ENCODE results near the gene SESN3.
"Not testable (repeated sequence)": the region's sequence is repeated elsewhere in the genome, so short reads cannot be mapped to it uniquely, and the experiment has no call there.

Gene SESN3

DNA sequence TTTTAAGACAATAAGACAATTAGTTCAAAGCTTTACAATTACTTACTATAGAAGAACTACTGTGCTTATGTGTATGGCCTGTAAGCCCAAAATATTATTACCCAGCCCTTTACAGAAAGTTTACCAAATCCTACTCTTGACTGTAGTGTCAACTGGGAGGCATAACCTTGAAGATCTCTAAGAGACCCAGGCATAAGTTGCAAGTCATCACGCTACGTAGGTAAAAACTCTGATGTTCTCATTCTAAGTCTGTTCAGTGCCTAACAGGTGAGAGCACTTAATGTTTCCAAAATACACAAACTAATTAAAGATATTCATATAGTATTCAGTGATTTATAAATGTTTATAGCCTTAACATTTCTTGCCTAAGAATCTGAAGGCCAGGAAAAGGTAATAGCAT is 12.9 kb downstream of the SESN3 start:
- no peak for ATAC-seq
- no peak for DNase-seq

DNA sequence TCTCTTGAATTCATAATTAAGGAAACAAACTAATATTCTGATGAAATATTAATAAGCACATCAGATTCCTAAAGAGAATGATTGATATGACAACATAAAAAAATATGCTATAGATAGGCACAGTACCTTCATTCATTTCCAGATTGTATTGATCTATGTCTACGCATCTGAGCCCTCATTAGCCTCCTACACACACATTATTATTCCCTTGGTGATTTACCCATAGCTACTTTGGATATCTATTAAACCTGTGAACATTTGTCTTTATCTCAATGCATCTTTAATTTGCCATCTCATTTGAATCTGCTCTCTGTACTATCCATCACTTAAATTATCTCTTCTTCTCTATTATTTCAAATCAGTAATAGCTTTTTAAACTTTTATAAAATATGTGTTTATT is 18.4 kb downstream of the SESN3 start:
- ATAC-seq (no peak), DNase-seq (no peak)

DNA sequence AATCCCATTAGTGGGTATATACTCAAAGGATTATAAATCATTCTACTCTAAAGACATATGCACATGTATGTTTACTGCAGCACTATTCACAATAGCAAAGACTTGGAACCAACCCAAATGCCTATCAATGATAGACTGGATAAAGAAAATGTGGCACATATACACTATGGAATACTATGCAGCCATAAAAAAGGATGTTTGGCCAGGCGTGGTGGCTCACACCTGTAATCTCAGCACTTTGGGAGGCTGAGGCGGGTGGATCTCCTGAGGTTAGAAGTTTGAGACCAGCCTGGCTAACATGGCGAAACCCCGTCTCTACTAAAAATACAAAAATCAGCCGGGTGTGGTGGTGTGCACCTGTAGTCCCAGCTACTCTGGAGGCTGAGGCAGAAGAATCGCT is 21.5 kb downstream of the SESN3 start:
- not testable (repeated sequence) for ATAC-seq, DNase-seq

DNA sequence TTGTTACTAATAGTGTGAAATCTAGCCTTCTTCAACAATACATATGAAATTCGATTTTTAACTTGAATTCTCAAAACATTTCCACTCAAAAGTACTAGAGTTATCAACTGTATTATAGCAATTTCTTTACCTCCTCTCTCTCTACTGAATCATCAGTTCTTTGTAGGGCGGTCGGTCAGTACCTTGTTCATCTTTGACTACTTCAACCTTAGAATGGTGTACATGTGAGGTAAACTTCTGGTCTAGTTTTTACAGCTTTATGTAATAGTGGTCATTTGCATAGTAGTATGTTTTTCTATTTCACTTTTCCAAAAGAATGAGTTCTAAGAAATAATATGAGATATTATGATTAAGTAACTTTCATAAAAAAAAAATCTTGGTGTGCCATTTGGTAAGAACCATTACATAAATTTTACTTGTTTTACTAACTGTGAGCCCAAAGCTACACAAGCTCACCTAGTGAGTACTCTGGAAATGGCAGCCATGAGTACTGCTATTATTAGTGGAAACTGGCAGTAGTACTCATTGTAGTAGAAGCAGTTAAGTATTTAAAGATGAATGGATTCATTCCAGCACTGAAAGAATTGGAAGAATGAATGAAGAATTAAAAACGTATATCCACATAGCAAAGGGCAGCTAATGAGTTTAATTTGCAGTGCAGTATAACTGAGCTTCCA is 30.1 kb downstream of the SESN3 start:
- no peak for DNase-seq
- ATAC-seq, result no peak

DNA sequence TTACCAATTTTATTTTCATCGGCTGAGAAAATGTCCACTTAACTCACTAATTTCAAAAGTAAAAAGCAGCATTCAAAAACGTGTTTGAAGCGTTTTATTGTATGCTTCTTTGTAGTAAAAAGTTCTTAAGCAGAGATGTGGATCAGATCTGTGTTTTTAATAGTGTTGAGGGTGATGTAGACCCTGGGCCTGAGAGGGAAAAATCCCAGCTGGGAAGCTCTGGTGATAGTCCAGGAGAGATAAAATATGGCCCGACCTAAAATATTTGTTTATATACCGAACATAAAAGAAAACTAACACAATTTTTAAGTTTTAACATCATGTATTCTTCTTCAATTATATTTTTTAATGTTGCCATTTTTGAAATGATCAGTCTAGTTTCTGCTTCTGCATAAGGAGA is 35.2 kb downstream of the SESN3 start:
- ATAC-seq (no peak), DNase-seq (no peak)

DNA sequence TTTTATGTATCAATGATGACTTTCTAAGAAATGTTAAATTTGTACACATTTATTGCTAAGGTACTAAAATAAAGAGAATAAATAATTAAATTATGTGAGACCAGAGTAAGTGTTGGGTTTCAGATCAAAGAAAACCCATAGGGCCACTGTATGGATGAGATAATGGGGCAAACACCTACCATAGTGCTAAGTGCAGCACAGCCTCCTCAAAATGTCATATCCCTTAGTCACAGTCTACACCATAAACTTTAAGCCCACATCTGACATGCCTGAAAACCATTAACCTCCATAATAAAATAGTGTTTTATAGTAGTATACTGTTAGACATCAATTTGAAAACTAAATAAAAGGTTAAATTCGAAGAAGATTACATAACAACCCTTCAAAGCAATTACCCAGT is 37.5 kb downstream of the SESN3 start:
- ATAC-seq (peak; percentile 94), DNase-seq (no peak)

DNA sequence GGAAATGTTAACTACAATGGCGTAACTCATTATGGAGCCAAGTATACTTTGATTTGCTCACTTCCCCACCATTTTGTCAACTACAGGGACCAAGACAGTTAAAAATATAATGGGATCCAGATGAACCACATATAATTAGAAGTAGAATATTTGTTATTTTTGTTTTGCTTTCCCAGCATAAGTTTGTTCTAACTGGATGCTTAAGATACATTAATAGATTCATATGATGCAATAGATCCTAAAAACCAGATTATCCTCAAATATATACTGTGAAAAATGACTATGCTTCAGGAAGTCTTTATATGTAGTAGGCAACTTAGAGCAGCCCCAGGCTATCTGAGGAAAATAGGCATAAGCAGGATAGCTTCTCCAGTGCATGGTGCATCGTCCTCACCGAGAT is 38.3 kb downstream of the SESN3 start:
- DNase-seq (no peak), ATAC-seq (no peak)

DNA sequence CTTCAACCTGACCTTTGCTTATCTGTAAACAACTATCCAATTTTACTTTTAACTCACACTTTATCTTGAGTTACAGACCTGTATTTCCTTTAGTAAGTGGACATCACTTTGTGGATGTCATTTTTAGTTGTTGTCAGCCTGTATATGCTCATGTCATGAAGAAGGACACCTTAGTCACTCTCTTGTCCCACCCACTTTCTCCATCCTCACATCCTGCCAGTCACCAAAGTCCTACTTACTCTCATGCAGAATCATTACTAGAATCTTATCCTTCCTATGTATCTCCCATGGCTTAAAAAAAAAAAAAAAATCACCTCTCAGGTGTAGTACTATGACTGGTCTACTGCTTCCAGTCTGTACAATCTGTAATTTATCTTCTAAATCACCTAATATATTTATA is 43.3 kb downstream of the SESN3 start:
- ATAC-seq, result no peak
- no peak for DNase-seq

DNA sequence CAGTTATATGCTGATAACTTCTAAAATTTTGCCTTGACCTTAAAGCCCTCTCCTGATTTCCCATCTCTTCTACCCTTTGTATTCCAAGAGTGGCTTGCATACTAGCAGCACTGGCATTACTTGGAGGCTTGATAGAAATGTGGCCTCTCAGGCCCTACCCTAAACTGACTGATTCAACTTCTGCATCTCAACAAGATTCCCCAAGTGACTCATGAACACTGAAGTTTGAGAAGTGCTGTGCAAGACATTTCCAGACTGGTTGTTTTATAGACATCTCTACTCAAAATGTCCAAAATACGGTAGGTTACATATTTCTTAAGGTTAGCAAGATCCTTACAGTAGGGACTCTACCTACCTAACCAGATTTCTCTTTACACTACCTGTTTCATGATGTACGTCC is 48.6 kb downstream of the SESN3 start:
- ATAC-seq, result no peak
- no peak for DNase-seq

DNA sequence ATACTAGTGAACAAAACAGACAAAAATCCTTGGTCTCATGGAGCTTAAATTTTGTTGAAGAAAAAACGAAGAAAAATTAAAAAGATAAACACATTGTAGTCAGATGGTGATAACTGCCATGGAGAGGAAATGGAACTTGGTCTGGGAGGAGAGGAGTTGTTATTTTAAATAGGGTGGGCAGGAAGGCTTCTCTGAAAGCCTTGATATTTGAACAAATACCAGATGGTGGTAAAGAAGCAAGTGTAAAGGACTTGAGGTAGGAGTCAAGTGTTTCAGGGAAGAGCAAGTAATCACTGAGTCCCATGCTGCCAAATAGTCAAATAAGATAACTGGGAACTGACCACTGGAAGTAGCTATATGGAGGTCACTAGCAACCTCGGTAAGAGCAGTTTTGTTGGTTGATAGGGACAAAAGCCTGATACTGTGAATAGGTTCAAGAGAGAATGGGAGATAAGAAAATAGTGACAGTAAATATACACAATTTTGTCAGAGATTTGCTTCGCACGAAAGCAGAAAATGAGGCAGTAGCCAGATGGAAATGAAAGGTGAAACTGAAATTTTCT is 55.1 kb downstream of the SESN3 start:
- ATAC-seq, result no peak

DNA sequence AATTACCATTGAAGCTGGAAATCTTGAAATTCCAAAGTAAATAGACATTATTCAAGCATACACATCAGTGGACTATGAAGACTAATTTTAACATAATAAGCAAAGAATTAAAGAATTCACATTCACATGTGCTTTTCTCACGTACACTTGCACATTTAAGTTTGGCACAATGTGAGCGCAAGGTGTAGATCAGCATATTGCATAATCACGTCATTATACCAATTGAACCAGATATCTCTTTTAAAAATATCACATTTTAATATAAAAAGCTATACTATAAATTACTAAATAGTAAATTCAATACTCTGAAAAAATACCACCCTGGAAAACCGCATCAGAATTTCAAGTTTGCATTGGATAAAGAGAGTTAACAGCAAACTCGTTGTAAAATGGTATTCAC is 60.7 kb downstream of the SESN3 start:
- ATAC-seq (no peak), DNase-seq (no peak)

More for the DNA sequence above, 55.1 kb downstream of the SESN3 start:
- DNase-seq, result no peak

DNA sequence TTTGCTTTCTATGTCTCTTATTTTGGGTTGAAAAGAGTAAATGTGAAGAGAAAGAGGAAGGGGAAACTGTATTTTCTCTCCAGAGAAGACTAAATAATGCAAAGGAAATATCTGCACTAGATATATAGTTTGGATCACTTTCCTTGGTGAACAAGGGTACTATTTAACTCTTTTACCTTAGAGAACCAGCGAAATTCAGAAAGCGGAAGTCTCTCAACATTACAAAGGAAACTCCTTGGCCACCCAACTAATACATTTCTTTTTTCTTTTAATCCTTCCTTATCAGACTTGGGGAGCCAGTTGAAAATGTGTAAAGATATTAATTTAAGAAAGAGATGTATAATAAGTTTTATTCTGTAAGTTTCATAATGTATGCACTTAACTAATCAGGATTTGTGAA is 64.2 kb downstream of the SESN3 start:
- no peak for ATAC-seq
- DNase-seq, result no peak

DNA sequence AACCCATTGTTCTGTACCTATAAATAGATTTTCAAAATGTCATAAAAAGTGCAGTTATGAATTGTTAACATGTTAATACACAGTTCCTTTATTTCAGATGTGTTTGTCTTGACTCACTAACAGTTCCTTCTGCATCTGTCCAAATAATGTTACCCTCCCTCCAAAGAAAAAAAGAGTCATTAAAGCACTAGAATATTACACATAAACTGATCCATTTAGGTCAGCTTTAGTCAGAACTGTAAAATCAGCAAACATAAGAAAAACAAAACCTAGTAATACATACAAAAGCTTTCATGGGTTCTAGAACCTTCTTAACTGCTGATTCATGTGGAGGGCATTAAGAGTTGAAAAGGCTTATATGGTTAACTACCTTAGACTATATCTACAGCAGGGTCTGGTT is 65.4 kb downstream of the SESN3 start:
- no peak for ATAC-seq
- no peak for DNase-seq

DNA sequence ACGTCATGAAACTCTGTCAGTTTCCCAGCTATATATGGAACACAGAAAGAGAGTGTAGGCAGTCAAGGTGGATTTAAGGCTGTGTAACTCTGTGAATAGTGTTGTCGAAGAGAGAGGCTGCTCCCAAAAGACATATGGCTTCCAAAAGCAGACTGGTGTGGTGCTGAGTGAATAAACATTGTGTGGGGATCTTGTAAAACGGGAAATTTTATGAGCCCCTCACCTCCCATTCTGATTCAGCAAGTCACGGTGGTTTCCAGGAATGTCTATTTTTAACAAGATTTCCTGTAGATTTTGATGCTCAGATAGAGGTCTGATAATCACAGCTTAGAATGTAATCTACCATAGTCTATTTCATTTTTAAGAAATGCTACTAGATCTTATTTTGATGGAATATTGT is 67.9 kb downstream of the SESN3 start:
- ATAC-seq, result no peak

DNA sequence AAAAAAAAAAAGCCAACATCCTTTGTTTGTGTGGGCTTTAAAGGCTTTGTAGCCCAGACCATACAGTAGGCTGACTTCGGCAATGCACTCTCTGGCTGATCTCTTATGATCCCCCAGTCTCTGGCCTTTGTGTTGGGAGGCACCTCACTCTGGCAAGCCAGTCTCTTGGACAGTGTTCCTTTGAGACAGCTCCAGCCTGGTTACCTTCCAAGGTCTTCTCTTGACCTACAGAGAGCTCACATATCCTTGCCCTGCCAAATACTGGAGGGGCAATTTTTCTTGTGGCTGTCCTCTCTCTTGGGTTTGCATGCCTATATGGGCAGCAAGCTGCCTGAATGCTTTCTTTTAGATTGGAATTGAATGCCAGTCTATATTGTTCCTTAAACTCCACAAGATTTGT is 69.8 kb downstream of the SESN3 start:
- ATAC-seq (no peak), DNase-seq (no peak)

More for the DNA sequence above, 67.9 kb downstream of the SESN3 start:
- DNase-seq, result no peak

DNA sequence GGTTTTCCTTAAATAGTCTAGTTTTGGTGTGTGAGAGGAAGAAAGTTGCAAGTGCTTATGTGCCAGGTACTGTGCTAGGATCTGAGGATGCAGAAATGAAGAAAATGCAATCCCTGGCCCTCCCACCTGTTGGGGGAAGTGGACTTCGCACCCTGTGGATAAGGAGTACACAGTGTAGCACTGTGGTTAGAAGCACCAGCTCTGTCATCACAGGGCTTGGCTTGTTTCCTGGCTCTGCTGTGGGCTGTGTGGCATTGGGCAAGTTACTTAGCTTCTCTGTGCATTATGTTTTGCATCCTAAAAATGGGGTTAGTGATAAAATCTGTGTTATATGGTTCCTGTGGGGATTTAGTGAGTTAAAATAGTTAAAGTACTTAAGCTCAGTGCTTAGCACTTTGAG is 73.2 kb downstream of the SESN3 start:
- no peak for DNase-seq
- ATAC-seq, result peak; percentile 57

DNA sequence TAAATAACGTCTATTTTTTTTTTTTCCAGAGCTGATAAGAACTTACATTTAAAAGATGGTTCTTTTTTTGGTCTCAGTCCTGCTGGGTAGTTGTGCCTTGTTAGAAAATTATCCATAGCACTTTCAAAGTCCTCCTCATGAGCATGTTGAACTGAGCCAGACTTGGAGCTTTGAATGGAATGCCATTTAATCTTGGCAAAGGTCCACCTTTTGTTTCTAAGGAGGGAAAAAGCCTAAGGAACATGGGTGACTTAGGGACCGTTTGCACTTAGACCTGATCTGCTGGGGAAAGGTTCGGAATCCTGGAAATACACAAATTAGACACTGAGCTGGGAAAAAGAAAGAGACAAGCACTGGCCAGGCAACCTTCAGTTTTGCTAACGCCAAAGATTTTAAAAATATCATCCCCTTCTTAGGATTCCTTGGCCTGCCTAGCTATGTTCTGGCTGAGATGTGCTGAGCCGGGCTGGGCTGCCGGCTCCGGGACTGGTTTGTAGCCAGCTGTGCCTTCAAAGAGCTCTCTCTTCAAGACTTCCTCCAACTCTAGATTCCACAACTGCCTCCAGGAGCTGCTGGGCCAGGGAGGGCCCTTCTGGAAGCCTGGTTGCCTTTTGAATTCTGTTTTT is 74.0 kb downstream of the SESN3 start:
- DNase-seq, result no peak
- no peak for ATAC-seq

DNA sequence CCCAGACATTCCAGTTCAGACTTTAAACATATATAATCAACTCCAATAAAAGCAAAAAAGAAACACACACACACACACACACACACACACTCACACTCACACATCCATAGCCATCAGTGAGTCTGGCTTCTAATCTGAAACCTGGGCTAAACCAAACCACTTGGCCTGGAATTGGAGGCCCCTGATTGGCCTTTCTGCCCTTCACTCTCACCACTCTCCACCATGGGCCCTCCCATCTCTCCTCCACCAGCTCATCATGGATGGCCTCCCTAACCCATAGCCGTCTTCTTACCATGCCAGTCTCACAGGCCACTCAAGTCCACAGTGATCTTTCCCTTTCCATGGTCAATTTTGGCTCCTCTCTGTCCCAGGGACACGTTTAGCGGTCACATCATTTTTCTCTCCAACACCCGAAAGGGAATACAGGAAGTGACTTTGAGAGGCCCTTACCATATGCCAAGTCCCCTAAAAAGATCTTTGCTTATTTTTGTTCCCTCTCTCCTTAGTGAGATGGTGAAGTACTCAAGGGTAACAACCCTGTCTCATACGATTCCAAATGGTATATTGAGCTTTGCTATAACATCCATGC is 74.8 kb downstream of the SESN3 start:
- no peak for ATAC-seq
- DNase-seq, result no peak

DNA sequence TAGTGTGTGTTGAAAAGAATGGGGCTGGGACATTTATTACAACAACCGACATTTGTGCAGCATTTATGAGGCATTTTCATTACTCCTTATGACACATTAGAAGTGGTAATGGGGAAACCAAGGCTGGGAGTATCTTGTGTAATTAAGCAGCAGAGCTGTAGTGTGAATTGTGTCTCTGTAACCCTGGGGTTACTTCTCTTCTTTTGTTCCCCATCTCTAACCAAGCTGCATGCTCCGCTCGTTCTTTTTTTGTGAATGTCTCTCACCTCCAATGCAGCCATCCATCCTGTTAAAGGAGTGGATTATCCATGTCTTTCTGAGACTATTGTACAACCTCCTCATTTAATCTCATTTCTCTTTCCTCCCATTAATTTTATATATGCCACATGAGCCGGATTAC is 75.6 kb downstream of the SESN3 start:
- ATAC-seq, result no peak
- DNase-seq, result no peak

DNA sequence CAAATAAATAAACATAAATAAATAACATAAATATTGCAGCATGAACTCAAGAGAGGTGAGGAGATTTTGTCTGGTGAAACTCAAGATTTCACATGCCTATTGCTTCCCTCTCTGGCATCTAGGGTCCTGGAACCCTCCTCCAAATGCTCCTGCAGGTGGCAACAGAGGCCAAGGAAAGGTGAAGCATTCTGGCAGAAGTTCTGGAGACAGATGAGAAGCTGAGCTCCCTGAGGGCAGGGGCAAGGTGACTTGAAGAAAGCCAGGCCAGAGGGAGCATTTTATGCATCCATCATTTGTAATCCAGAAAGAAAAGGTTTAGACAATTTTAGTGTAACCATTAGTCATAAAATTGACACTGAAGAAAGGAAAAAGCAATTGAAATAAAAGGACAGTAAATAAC is 76.5 kb downstream of the SESN3 start:
- ATAC-seq, result no peak
- peak; percentile 68 for DNase-seq

DNA sequence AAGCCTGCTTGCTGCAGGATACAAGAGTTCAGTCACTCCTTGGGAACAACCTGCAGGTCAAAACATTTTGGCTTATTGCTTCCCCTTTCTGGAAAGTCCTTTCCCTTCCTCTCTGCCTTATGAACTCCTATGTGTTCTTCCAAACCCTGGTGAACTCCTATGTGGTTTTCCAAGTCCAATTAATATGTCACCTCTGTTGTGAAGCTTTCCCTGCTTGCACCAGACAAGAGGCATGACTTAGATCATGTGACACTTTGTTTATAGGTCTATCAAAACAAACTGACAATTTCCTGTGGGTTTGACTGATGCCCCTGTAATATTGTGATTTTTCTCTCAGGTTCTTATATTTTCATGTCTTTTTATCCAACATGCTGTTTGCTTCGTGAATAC is 77.2 kb downstream of the SESN3 start:
- ATAC-seq, result no peak
- DNase-seq, result no peak

DNA sequence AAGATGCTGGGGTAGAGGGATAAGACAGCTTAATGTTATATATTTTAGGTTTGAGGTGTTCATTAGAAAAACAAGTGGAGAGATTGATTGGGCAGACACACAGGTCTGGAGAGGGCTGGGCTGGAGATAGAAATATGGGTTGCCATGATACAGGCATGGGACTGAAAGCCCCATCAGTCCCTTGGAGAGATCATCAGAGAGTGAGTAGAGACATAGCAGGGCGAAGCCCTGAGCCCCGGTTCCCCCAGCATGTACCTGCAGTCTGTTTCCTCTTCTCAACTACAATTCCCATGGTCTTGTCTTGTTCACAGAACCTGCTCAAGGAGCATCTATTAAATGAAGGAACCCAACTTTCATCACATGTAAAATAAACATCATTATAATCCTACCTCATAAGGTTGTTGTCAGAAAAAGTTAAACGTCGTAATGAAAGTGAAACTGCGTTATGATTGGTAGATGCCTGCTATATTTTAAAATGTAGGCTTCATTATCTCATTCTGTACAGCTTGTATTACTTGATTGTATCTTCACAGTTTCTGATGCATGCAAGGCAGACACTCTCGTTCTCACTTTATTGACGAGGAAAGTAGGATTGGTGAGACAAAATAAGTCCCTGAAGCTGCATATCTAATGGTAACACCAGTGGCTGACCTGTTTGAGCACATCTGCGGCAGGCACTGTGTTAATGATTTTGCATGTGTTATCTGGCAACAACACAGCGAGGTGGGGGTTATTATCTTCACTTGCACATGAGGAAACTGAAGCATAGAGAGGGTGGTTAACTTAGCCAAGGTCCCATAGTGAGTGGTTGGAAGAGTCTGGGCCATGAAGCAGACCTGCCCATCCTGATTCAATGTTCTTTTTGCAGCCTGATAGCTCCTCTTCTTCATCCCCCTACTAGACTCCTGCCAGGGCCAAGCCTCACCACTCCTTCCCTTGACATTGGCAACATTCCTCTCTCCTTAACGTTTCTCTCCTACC is 77.8 kb downstream of the SESN3 start:
- DNase-seq (no peak), ATAC-seq (peak; percentile 1)
